Cardiac muscle cell (in vitro differentiated cells and primary cell): ENCODE data around the gene TMEM9B. TPM values are rescaled to one million over a fixed set of nuclear protein-coding genes. Genes with fewer than 3 reads are reported as not detected.

Source experiments
- DNase-seq, 2 donors: peaks; one replicate each; pipeline versions ENCODE4 v3.0.0 to v3.0.0-alpha.2; 2010 to 2017; ENCODE audit warnings: low read depth in 1 of 2, low spot score in 1 of 2
- H3K27ac ChIP-seq: fragments of 200-600 bp; sonication (generic); 2 replicates; pipeline ENCODE4 v1.5.1; 2016
- H3K27me3 ChIP-seq: fragments of 200-600 bp; sonication (generic); 2 replicates; pipeline ENCODE4 v1.6.0; 2016; ENCODE audit warnings: control low read depth
- H3K36me3 ChIP-seq: fragments of 200-600 bp; sonication (generic); 2 replicates; pipeline ENCODE4 v1.5.1; 2016; ENCODE audit warnings: control low read depth
- H3K4me1 ChIP-seq: fragments of 200-600 bp; sonication (generic); 2 replicates; pipeline ENCODE4 v1.8.1; 2017; ENCODE audit warnings: low read depth, mild to moderate bottlenecking, mixed run types
- H3K4me3 ChIP-seq: fragments of 200-600 bp; sonication (generic); 2 replicates; pipeline ENCODE4 v1.5.1; 2016; ENCODE audit warnings: mild to moderate bottlenecking
- H3K9me3 ChIP-seq: fragments of 200-600 bp; sonication (generic); 2 replicates; pipeline ENCODE4 v1.5.1; 2017; ENCODE audit warnings: low read depth, mild to moderate bottlenecking, control low read depth
- polyA plus RNA-seq: library from polyadenylated mRNA; unstranded; fragments of >200 nt; fragmentation: Nextera tagmentation; extraction: Ambion mirVana; gene quantifications from 2 replicates; pipeline ENCODE4 v1.2.1, GENCODE V29; 2016
- total RNA-seq: library from RNA; depleted of rRNA; stranded (reverse); fragments of >200 nt; gene quantifications from 2 replicates; pipeline ENCODE4 v1.2.3, GENCODE V29; 2016
- TF ChIP-seq, protein P1 (sequence below): IDR thresholded peaks from 2 replicates; pipeline ENCODE4 v1.5.1; 2012; ENCODE audit warnings: low read depth, mild to moderate bottlenecking, low read length

Gene TMEM9B
- total and polyA plus RNA-seq, 2 experiments from 2014 or later = 15.4 to 39.4 TPM

DNA sequence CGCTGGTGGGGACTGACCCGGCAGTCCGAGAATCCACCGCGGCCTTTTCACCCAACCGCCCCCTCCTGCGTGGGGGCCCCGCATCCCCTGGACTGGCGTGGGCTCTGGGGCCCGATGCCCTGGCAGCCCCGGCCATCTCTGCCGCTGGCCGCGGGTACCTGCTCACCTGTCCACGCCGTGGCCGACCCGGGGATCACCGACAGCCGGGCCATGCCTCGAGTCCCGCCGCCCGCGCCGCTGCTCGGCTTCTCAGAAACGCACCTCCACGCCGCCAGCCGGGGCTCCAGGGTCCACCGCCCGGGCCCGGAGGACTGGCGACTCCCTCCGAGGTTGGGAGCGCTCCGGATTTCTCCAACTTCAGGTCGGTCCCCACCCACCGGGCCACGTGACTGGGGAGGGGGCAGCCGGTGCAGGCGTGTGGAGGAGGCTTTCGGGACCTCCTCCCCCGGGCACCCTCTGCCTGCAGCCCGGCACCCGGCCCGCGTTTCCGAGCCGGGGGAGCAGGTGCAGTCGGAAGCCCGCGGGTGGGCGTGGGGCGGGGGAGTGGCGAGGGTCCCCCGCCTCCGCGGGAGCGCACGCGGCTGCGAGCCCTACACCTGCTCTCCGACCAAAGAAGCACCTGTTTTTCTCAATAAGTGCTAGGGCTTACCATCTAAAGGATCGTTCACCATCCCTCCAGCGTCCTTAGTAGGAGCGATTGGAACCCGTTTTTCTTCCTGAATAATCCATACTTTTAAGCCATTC lies 40.1 kb upstream of the TMEM9B start:
- Histone ChIP-seq H3K27me3 (peaks cover 97% of the 10 kb centered on the region), H3K27ac (no peak overlapping the region), H3K36me3 (no peaks in the 10 kb centered on the region), H3K9me3 (no peaks in the 10 kb centered on the region), H3K4me1 (no peaks in the 10 kb centered on the region), H3K4me3 (peak overlapping the region; percentile 25)
- TF ChIP-seq, protein P1, sequence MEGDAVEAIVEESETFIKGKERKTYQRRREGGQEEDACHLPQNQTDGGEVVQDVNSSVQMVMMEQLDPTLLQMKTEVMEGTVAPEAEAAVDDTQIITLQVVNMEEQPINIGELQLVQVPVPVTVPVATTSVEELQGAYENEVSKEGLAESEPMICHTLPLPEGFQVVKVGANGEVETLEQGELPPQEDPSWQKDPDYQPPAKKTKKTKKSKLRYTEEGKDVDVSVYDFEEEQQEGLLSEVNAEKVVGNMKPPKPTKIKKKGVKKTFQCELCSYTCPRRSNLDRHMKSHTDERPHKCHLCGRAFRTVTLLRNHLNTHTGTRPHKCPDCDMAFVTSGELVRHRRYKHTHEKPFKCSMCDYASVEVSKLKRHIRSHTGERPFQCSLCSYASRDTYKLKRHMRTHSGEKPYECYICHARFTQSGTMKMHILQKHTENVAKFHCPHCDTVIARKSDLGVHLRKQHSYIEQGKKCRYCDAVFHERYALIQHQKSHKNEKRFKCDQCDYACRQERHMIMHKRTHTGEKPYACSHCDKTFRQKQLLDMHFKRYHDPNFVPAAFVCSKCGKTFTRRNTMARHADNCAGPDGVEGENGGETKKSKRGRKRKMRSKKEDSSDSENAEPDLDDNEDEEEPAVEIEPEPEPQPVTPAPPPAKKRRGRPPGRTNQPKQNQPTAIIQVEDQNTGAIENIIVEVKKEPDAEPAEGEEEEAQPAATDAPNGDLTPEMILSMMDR = no peak
- peak in 1 of 2 donors; percentile 54 for DNase-seq

DNA sequence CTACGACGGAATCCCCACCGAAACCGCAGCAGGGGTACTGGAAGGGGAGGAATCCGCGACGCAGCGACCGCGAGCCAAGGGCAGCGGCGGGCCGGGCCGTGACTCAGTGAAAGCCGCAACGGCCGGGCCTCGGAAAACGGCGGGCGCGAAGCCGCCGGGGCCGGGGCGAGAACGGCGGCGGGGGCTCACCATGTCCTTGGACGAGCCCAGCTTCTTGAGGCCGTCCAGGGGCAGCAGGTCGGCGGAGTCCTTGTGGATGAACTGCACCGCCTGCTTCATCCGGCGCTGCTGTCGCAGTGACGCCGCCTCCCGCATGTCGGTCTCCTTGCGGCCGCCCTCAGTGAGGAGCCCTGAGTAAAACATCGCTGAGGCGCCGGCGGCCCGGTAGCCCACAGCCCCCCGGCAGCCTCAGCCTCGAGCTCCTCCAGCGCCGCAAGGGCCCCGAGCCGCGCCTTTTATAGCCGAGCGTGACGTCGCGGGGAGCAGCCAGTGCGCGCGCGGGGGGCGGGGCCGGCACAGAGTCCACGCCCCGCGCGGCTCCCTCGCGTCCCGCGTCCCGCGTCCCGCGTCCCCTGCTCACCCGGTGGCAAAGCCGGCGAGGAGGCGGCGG lies 39.4 kb upstream of the TMEM9B start, which contains the start of gene NRIP3:
TSS of gene NRIP3 (minus strand) at position 429 of the 610 bp plus-strand sequence. CDS start at position 363, 66 bp downstream.
- Histone ChIP-seq H3K36me3 (no peaks in the 10 kb centered on the region), H3K27ac (no peak within 1 kb of the TSS), H3K4me3 (peak within 1 kb of the TSS; percentile 25), H3K4me1 (no peaks in the 10 kb centered on the region), H3K9me3 (no peaks in the 10 kb centered on the region), H3K27me3 (peaks cover 97% of the 10 kb centered on the region)
- TF ChIP-seq, protein P1 = no peak
- DNase-seq = peak; percentile 66 to 81

DNA sequence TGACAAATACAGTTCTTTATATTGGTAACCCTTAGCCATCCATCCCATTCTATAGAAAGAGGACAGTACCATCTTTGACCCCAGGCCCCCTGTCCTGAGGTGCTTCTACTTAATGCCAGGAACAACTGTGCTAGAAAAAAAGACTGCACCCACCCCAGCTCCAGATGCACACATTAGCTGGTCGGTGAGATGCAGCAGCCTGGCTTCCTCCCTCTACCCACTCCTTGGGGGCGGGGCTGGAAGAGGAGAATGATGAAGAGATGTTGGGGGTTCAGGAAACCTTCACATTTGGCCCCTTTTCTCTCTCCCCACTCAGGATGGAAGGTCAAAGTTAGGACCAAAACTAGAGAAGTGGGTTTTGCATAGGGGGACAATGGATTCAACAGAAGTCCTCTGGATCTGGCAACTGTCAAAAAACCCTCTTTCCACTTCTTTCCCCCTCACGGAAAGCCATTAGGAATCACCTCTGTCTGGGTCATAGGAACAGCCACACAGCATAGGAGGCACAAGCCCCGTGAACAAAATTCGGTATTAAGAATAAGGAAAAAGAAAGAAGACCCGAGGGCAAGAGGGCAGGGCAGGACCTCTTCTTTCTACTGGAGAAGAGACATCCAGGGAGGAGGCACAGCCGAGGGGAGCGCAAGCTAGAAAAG lies 38.8 kb upstream of the TMEM9B start:
- H3K4me1 ChIP-seq = no peaks in the 10 kb centered on the region
- TF ChIP-seq, protein P1 = no peak
- H3K4me3 ChIP-seq = peak overlapping the region; percentile 25
- peaks cover 91% of the 10 kb centered on the region for H3K27me3 ChIP-seq
- DNase-seq = no peak
- no peak overlapping the region for H3K27ac ChIP-seq
- H3K36me3 ChIP-seq = no peaks in the 10 kb centered on the region
- H3K9me3 ChIP-seq = no peaks in the 10 kb centered on the region

DNA sequence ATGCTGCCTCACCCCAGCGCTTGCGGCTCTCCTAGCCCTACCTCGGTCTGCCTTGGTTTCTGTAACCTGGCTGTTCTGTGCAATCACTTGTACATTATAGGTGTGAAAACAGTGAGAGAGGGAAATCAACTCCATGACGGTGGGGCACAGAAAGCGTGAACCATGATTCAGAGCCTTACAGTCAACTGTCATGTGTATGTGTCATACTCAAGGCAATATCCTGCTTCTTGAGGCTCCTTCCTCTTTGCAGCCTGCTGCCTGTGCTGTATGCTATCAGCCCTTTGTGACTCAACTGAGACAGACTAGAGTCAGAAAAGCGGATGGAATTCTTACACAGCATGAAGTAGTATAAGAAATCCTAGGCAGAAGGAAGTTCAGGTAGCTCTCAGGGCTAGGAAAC lies 37.5 kb upstream of the TMEM9B start:
- TF ChIP-seq, protein P1 = no peak
- peak in 1 of 2 donors; percentile 65 for DNase-seq
- Histone ChIP-seq H3K36me3 (no peaks in the 10 kb centered on the region), H3K27ac (no peak overlapping the region), H3K4me3 (no peak overlapping the region), H3K27me3 (peaks cover 78% of the 10 kb centered on the region), H3K4me1 (no peaks in the 10 kb centered on the region), H3K9me3 (no peaks in the 10 kb centered on the region)

DNA sequence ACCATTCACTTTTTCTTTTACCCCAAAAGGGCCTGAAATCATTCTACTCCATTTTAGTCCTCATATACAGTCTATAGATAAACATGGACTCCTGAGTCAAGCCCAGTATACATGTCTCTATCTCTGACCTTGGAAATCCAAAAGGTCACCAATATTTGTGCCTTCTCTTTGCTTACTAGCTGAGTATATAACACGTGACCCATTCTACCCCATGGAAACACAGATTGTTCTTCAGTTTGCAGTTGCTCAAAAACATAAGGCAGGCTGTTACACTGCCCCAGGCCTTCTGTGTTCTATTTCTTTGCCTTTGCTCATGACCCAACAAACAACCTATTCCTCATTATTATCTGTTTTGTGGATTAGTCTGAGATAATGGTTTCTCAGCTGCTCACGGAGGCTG lies 33.8 kb upstream of the TMEM9B start:
- Histone ChIP-seq H3K27ac (no peak overlapping the region), H3K4me1 (no peaks in the 10 kb centered on the region), H3K27me3 (peaks cover 60% of the 10 kb centered on the region), H3K9me3 (no peaks in the 10 kb centered on the region), H3K36me3 (no peaks in the 10 kb centered on the region), H3K4me3 (no peak overlapping the region)
- DNase-seq = no peak
- TF ChIP-seq, protein P1 = no peak
